Gastrocnemius medialis (tissue), 4 donors: ENCODE results near the gene MT1B.

ENCODE experiments used
- POLR2A ChIP-seq, 2 donors: fragments of 450-650 bp; IDR thresholded peaks; one replicate each; pipeline ENCODE4 v1.6.1; 2017; ENCODE audit warnings: antibody characterized with exemption in 2 of 2, mild to moderate bottlenecking in 2 of 2, moderate library complexity in 2 of 2
- TF ChIP-seq, protein P1 (sequence below), 5 experiments: fragments of 450-650 bp in 3 of 5; fragments of 200-600 bp in 2 of 5; sonication (generic) in 2 of 5; IDR thresholded peaks in 4 of 5; conservative IDR thresholded peaks in 1 of 5; 1 replicate in 4 of 5; 2 replicates in 1 of 5; pipeline ENCODE4 v1.5.1; 2016 to 2019; ENCODE audit warnings: antibody characterized with exemption in 5 of 5, mild to moderate bottlenecking in 3 of 5, moderate library complexity in 3 of 5

DNA sequence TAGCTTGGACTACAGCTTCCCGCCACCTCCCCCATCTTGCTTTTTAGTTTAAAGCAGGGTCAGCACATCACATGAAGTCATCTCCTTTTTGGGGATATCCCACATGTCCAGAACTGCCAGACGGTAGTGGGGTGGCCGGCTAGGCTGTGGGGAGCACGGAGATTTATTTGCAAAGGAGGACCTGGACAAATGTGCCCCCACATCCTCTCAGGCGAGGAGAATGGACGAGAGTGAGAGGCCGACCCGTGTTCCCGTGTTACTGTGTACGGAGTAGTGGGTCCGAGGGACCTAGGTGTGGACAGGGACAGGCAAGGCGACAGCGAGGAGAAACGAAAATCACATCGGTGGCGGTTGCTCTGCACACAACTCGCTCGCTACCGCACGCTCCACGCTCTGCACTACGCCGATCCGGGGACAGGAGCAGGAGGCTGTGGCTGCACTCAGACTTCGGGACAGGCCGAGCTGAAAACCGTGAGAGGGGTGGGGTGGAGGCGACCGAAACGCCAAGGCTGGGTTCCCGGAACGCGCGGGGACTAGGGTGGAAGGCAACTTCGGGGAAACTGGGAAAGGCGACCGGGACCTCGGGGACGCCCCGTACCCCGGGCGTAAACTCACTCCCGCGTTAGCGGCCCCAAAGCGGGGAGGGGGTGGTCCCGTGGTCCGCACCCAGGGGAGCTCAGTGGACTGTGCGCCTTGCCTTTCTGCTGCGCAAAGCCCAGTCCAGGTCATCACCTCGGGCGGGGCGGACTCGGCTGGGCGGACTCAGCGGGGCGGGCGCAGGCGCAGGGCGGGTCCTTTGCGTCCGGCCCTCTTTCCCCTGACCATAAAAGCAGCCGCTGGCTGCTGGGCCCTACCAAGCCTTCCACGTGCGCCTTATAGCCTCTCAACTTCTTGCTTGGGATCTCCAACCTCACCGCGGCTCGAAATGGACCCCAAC, 13.6 kb upstream of the MT1B start, which contains the start of gene MT1A:
- TF ChIP-seq, protein P1, sequence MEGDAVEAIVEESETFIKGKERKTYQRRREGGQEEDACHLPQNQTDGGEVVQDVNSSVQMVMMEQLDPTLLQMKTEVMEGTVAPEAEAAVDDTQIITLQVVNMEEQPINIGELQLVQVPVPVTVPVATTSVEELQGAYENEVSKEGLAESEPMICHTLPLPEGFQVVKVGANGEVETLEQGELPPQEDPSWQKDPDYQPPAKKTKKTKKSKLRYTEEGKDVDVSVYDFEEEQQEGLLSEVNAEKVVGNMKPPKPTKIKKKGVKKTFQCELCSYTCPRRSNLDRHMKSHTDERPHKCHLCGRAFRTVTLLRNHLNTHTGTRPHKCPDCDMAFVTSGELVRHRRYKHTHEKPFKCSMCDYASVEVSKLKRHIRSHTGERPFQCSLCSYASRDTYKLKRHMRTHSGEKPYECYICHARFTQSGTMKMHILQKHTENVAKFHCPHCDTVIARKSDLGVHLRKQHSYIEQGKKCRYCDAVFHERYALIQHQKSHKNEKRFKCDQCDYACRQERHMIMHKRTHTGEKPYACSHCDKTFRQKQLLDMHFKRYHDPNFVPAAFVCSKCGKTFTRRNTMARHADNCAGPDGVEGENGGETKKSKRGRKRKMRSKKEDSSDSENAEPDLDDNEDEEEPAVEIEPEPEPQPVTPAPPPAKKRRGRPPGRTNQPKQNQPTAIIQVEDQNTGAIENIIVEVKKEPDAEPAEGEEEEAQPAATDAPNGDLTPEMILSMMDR (IDR thresholded peaks at IDR 0.05 in 4 of 5, conservative IDR thresholded peaks at IDR 0.05 in 1 of 5): no peak
- peak; percentile 66 to 76 for TF ChIP-seq POLR2A (IDR thresholded peaks at IDR 0.05)
